ENCODE results near the gene COL13A1.

Gene COL13A1

DNA sequence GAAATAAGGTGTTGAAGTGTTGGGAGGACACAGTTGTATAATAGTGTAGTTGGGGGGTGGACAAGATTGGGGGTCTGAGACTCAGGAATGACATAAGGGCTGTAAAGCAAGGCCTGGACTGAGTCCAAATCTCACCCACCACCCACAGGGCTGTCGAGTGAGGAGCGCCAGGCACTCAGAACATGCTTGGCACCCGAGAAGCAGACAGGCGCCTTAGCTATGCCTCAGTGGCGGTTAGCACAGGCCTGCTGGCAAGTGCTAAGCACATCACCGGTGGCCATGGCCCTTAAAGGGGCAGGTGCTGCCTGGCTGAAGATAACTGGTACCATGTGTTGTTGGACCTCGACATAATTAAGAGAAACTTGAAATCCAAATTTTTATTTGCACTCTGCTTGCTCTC is 90.7 kb downstream of the COL13A1 start:
- no peak for DNase-seq

DNA sequence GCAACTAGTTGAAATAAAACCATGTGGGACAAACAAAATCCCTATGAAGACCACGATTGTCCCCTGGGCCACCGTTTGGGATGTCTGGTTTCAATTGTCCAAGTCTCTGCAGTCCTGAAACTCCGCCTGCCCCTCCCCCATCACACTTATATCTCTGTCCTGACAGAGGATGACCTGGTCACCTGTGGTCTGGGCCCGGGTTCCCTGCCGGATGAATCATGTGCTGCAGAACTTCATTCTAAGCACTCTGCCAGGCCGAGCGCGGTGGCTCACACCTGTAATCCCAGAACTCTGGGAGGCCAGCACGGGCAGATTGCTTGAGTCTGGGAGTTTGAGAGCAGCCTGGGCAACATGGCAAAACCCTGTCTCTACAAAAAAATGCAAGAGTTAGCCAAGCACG is 91.1 kb downstream of the COL13A1 start:
- no peak for DNase-seq

- no peak for DNase-seq
These were observed 91.7 kb downstream of the COL13A1 start for GRCh38 chr10:69893271-69893900.

GRCh38 chr10:69894156-69894555 is 92.5 kb downstream of the COL13A1 start:
- DNase-seq, result peak; percentile 21

DNA sequence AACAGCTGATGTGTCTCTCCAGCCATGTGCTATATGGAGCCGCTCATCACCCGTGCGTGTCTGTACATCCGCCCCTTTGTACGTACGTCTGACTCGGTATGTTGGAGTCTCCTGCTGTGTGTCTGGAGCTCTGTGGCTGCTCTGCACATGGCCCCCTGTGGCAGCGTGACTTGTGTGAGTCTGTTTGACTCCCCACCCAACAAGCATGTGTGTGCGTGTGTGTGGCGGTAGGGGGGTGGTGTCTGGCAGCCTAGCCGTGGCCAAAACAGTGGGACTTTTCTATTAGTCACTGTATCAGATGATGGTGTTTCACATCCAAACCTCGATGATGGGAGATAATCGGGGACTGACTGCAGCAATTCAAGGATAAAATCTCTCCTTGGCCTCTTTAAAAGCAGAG is 94.1 kb downstream of the COL13A1 start:
- DNase-seq, result no peak

GRCh38 chr10:69896606-69897231 is 95.0 kb downstream of the COL13A1 start:
- peak; percentile 1 for DNase-seq

DNA sequence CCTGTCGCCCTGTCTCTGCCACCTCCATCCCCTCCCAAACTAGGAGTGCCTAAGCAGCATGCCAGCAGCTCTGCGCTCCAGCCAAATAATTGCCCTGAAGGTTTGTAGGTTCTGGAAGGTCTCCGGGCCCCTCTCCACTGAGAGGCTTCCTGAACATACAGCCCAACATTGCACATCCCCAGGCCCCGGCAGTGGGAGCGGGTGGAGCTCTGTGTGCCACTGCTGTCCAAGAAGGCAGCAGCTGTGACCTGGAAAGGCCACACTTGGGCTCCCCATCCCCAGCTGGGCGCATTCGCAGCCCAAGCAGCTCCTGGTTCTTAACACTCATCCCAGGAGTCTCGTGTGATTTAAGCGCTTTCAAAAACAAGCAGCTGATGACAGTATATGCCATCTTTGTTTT is 95.7 kb downstream of the COL13A1 start:
- no peak for DNase-seq

DNA sequence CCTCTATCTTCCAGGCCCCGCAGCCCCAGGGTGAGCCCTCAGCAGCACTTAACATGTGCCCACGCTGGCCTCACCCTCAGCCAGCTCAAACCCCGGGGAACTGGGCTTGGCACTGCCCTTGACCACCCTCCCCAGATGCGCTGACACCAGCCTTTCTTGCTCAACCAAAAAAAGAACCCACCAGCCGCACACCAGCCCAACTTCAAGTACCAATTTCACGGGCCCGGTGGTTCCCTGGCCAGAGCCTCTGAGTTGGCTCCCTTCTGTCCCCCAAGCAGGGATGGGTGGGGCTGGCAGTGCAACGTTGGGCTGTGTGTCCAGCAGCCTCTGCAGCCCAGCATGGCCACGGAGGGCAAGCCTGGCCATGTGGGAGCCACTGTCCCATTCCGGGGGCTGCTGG is 96.3 kb downstream of the COL13A1 start:
- DNase-seq, result no peak

- DNase-seq, result no peak
These were observed 96.8 kb downstream of the COL13A1 start for GRCh38 chr10:69898524-69898923.

- no peak for DNase-seq
These were observed 97.2 kb downstream of the COL13A1 start for GRCh38 chr10:69898941-69899340.

- no peak for DNase-seq
These were observed 98.3 kb downstream of the COL13A1 start for GRCh38 chr10:69899727-69900595.

GRCh38 chr10:69901022-69901421 is 99.3 kb downstream of the COL13A1 start:
- no peak for DNase-seq

GRCh38 chr10:69901628-69902505 is 100.2 kb downstream of the COL13A1 start:
- DNase-seq, result no peak

GRCh38 chr10:69902835-69903535 is 101.3 kb downstream of the COL13A1 start:
- no peak for DNase-seq

DNA sequence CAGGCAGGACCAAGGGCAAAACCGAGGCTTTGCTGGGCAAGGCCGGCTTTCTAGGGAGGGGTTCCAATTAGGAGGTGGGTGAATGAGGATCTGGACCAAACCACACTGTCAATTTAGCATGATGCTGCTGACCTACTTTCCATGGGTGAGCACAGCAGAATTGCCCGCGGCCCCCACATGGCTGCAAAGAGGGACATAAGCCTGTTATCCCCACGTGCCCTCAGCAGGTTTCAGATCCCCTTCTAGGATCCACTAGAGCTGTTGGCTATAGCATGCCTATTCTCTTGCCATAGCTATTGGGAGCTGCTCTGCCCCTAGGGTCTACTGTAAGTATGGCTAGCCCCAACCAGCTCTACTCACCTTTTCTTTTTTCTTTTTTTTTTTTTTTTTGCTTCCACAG is 102.8 kb downstream of the COL13A1 start:
- DNase-seq, result no peak

- no peak for DNase-seq
These were observed 104.7 kb downstream of the COL13A1 start for GRCh38 chr10:69906425-69906824.

GRCh38 chr10:69907517-69907916 is 105.8 kb downstream of the COL13A1 start:
- no peak for DNase-seq

- no peak for DNase-seq
These were observed 106.4 kb downstream of the COL13A1 start for GRCh38 chr10:69908124-69908523.

DNA sequence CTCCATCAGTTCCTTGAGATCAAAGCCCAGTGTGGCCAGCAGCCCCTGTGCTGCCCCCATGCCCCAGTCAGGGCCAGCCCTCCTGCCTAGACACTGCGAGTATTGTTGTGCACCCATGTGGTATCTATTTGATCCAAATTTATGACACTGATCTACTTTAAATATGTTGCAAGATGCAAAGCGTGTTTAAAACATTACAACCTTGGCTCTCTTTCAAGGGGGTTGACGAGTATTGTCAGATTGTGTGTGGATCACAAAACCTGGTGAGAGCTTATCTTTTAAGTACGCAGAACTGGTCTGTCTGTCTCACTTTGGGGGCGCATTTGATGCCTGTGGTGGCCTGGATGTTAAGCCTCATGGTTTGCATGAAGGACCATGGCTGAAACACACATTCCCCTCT is 108.9 kb downstream of the COL13A1 start:
- no peak for DNase-seq

DNA sequence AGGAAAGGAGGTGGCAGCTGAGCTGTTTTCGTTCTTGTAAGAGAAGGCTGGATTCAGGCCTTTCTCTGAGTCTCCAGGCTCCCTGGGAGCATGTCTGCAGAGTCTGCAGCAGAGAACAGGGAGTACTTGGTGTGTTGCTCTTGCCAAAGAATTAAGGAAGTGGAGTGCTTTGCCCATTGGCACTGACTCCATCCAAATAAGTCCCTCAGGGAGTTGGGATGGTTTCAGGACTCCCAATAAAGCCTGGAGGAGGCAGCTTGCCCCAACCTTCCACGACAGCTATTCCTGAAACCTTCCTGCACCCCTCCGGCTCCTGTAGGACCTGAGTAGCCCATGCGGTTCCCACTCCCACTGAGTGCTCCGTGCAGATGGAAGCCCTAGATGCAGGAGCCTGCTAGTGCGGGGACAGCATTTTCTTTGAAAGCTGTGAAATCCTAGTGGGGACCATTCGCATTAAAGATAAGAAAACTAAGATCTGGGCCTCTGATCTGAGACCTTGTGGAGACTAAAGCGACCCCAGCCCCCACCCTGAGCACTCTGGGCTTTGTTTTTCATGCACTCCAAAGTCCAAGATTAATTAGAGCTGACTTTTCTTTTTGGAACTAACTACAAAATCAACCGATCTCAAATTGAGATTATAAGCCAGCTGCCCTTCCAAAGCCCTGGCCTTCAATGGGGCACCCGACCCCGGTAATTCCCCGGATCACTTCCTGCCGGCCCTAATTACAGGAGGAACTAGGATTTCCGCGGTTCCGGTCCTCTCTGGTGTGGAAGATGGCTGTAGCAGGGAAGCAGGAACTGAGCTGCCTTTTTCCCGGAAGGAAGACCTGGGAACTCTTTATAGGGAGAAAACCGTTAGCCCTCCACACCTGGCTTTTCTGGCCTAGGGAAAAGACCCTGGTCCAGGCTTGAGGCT is 110.2 kb downstream of the COL13A1 start:
- no peak for DNase-seq

DNA sequence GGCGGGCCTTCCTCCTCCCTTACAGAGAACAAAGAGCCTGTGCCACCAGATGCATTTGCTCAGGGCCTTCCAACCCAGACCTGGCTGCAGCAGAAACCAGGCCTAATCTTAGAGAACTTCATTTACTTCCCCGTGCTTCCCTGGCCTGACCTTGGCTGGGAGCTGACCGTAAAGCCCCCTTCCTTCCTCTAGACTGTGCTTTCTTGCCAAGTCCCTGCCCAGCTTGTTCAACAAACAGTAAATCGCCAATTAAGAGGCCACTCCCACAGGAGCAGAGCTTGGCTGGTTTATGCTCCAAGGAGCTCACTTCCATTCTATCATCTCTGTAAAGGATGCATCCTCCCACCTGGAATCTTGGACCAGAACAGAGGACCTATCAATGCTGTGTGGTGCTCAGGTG is 110.9 kb downstream of the COL13A1 start:
- DNase-seq, result no peak
